Measurements from ENCODE around the gene C4orf46.

Gene C4orf46

GRCh38 chr4:158649111-158649680 is 22.5 kb downstream of the C4orf46 start:
- no peak for DNase-seq

DNA sequence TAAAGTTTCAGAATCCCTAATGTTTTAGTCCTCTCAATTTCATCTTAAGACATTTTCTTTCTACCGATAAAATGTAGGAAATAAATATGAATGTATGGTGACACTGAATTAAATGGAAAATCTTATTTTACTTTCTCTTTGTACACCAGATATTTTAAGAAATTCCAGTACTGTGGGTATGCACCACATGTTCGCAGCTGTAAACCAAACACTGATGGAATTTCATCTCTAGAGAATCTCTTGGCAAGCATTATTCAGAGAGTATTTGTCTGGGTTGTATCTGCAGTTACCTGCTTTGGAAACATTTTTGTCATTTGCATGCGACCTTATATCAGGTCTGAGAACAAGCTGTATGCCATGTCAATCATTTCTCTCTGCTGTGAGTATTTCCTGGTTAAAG is 26.9 kb downstream of the C4orf46 start:
- no peak for DNase-seq

GRCh38 chr4:158644356-158644755 is 27.3 kb downstream of the C4orf46 start:
- DNase-seq = no peak

- DNase-seq = no peak
Measured at GRCh38 chr4:158636619-158637018, 35.1 kb downstream of the C4orf46 start.

- no peak for DNase-seq
Measured at GRCh38 chr4:158630893-158631292, 40.8 kb downstream of the C4orf46 start.

DNA sequence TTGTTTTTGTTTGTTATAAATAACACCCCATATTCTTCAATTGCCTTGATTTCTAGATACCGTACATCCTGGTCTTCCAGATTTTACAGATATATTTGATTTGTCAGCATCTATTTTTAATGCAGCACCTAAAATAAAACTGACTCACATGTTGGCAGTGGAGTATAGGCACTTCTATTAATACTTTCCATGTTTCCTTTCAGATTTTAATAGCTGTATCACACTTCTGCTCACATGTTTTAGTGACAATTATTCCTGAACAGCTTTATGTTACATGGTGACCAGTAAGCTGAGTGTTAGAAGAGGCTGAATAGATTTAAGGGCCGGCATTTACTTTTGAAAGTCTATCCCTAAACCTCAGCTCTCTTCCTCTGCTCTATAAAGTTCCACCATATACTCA is 46.1 kb downstream of the C4orf46 start:
- DNase-seq = no peak

DNA sequence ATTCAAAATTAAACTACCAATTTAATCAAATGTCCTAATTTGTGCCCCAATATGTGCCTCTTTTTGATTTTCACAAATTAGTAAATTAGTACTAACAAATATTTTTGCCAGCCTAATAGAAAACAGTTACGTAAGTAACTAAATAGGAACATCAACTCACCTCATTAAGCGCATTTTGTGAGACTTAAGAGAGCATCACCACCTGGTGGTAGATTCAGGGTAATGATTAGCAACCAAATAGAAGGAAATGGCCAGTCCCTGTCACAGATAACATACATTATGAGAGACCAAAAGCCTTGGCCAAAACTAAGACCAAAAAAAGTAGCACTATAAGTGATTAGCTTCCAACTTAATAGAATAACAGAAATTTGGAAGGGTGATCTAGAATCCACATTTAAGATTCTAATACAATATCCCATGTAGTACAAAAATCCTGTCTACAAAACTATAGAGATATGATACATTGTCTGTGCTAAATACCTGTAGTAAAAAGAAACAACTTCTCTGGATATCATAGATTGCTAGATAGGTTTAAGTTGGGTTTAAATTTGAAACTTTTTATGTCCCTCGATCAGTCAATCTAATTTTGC is 46.7 kb downstream of the C4orf46 start:
- DNase-seq = no peak

DNA sequence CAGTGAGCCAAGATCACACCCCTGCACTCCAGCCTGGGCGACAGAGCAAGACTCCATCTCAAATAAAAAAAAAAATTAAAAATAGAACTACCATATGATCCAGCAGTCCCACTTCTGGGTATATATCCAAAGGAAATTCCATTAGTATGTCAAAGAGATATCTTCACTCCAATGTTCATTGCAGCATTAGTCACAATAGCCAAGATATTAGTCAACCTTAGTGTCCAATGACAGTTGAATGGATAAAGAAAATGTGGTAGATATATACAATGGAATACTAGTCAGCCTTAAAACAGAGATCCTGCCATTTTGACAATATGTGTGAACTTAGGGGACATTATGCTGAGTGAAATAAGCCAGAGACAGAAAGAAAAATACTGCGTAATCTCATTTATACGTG is 49.4 kb downstream of the C4orf46 start:
- DNase-seq = no peak

DNA sequence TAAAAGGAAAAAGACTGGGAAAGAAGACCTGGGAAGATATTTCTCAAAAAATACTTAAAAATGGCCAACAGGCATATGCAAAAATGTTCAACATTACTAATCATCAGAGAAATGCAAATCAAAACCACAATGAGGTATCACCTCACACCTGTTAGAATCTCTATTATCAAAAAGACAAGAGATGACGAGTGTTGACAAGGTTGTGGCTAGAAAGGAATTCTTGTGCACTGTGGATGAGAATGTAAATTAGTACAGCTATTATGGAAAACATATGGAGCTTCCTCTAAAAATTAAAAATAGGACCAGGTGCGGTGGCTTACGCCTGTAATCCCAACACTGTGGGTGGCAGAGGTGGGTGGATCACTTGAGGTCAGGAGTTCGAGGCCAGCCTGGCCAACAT is 50.0 kb downstream of the C4orf46 start:
- DNase-seq = no peak

DNA sequence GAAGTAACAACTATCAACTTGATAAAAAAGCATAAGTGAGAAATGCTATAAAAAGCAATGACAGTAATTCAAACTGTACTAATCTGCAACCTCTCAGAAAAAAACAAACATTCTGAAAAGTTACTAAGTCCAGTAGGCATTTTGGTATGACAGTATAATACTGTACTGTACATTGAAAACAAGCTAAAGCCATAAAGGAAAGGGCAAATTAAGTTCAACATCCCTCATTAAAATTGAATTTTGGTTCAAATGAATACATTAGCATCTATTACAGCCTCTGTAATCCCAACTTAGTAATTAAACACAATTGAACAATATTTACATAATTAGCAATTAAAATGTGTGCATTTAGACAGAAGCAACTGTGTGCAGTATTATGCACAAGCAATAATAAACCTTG is 53.7 kb downstream of the C4orf46 start:
- DNase-seq = no peak

Data from NCI-H1092 (cell line).